ENCODE measurements around the gene EXOC7. TPM values are rescaled to one million over a fixed set of nuclear protein-coding genes. Genes with fewer than 3 reads are reported as not detected.
A peak's percentile ranks its signal among the peaks of the same experiment; 100 is the strongest.

Gene EXOC7
- total and polyA plus RNA-seq, 10 donors, result 26.2 to 128 (median 90.8) TPM

DNA sequence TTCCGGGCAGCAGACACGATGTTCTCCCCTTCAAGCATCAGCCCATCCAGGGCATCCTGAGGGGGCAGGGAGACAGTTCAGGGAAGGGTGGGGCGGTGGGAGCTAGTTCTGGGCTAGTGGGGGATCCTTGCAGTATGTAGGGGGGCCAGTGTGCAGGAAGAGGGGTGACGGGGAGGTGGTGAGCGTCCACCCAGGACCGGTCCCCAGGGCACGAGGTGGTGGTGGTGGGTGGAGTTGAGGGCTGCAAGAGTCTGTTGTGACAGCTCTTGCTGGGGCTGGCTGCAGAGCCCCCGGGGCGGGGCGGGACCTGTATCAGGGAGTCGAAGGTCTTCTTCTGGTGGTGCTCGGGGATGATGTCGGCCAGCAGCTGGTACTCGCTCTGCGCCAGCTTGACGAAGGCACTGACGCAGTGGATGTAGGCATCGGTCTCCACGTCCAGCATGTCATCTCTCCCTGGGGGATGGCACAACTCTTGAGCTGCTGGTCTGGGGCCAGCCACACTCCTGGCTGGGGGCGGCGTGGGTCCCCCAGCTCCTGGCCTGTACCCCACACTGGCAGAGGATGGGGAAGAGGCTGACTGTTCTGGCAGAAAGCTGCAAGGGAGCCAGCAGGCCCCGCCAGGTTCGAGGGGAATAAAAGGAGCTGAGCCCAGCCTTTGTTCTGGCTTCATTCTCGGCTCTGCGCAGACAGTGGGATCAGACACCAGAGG lies 14.6 kb downstream of the EXOC7 start:
- no peaks in the 10 kb centered on the region for H3K9me3 ChIP-seq
- 93 to 96% (median 96%) methylated on average over 24 to 25 of the region's 25 CpGs for WGBS, 5 donors
- no peak overlapping the region for H3K27ac ChIP-seq
- peaks cover 0 to 9% (median 0%) of the 10 kb centered on the region in 6 donors for H3K4me1 ChIP-seq
- no peaks in the 10 kb centered on the region for H3K27me3 ChIP-seq (replicated peaks in 1 of 7)
- TF ChIP-seq, protein P1, sequence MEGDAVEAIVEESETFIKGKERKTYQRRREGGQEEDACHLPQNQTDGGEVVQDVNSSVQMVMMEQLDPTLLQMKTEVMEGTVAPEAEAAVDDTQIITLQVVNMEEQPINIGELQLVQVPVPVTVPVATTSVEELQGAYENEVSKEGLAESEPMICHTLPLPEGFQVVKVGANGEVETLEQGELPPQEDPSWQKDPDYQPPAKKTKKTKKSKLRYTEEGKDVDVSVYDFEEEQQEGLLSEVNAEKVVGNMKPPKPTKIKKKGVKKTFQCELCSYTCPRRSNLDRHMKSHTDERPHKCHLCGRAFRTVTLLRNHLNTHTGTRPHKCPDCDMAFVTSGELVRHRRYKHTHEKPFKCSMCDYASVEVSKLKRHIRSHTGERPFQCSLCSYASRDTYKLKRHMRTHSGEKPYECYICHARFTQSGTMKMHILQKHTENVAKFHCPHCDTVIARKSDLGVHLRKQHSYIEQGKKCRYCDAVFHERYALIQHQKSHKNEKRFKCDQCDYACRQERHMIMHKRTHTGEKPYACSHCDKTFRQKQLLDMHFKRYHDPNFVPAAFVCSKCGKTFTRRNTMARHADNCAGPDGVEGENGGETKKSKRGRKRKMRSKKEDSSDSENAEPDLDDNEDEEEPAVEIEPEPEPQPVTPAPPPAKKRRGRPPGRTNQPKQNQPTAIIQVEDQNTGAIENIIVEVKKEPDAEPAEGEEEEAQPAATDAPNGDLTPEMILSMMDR (IDR thresholded peaks at IDR 0.05 in 8 of 11, conservative IDR thresholded peaks at IDR 0.05 in 3 of 11), result no peak
- TF ChIP-seq POLR2AphosphoS5 (IDR thresholded peaks at IDR 0.05) (no peak), POLR2A (IDR thresholded peaks at IDR 0.05) (no peak)
- peaks cover 3 to 100% (median 95%) of the 10 kb centered on the region in 6 donors for H3K36me3 ChIP-seq
- intact Hi-C loops (cut with DNase I; ENCODE audit: low total_unique reads), result no loop called here
- no peak overlapping the region for H3K4me3 ChIP-seq
- DNase-seq, result peak; percentile 66

DNA sequence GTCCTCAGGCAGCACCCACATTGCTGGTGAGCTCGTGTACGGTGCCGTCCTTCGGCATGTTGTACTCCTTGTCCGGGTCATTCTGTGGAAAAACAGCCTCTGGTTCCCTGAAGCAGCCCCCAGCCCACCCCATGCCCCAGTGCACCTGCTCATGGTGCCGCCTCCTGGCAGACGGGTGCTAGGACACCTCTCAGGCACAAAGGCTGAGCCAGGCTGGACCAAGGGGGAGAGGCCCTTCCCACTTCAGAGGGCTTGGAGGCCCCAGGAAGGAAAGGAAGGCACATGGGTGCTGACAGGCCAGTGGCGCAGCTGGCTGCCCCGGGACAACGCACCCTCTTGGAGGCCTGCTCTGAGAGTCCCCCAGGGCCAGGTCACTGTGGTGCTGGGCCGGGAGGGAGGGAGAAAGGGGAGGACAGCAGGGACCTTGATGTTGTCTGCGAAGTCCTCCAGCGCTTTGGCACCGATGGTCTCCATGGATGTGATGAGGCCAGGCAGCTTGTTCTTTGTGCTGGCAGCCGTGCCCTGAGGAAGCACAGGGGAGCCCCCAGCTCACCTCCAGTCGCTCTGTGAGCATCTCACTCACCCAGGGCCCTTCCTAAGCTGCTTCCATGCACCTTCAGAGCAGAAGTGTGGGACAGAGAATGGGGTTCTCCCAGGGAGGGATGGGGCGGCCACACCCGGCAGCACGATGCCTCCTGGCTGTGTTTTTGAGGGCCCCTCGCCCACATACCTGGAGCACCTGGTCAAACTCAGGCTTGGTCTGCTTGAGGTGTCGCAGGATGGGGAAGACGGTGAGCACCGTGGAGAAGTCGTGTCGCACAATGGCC lies 15.3 kb downstream of the EXOC7 start:
- Histone ChIP-seq H3K4me1 (peaks cover 0 to 9% (median 0%) of the 10 kb centered on the region in 6 donors), H3K27me3 (replicated peaks in 1 of 7) (no peaks in the 10 kb centered on the region), H3K27ac (no peak overlapping the region), H3K4me3 (no peak overlapping the region), H3K36me3 (peaks cover 3 to 100% (median 95%) of the 10 kb centered on the region in 6 donors), H3K9me3 (no peaks in the 10 kb centered on the region)
- TF ChIP-seq POLR2AphosphoS5 (IDR thresholded peaks at IDR 0.05), result no peak
- TF ChIP-seq, protein P1 (IDR thresholded peaks at IDR 0.05 in 8 of 11, conservative IDR thresholded peaks at IDR 0.05 in 3 of 11), result no peak
- TF ChIP-seq POLR2A (IDR thresholded peaks at IDR 0.05), result no peak
- DNase-seq, result no peak
- intact Hi-C loops (cut with DNase I; ENCODE audit: low total_unique reads), result no loop called here
- WGBS, 5 donors, result 88 to 96% (median 89%) methylated on average over 18 to 25 of the region's 25 CpGs

DNA sequence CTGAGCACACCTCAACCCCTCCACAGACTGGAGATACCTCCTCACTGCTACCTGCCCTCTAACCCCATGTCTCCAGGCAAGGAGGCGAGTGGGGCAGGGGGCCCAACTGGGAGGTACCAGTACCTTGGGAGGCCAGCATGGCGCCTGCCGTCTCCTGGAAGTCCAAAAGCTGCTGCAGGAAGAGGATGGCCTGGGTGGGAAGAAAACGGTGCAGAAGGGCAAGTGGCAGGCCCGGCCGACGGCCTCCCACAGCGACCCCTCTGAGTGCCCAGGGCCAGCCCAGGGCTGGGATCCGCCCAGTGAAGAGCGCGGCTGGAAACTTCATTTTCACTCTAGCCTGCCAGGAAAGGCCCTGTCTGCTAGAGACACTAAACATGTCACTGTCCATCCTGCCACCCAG lies 16.1 kb downstream of the EXOC7 start:
- H3K4me3 ChIP-seq, result no peak overlapping the region
- H3K36me3 ChIP-seq, result peaks cover 3 to 100% (median 95%) of the 10 kb centered on the region in 6 donors
- no peak for DNase-seq
- WGBS, 5 donors, result 84 to 96% (median 88%) methylated on average over 8 to 11 of the region's 11 CpGs
- no peaks in the 10 kb centered on the region for H3K9me3 ChIP-seq
- no peaks in the 10 kb centered on the region for H3K27me3 ChIP-seq (replicated peaks in 1 of 7)
- peaks cover 0 to 9% (median 0%) of the 10 kb centered on the region in 6 donors for H3K4me1 ChIP-seq
- intact Hi-C loops (cut with DNase I; ENCODE audit: low total_unique reads), result no loop called here
- TF ChIP-seq POLR2AphosphoS5 (IDR thresholded peaks at IDR 0.05), result no peak
- TF ChIP-seq, protein P1 (IDR thresholded peaks at IDR 0.05 in 8 of 11, conservative IDR thresholded peaks at IDR 0.05 in 3 of 11), result no peak
- no peak for TF ChIP-seq POLR2A (IDR thresholded peaks at IDR 0.05)
- no peak overlapping the region for H3K27ac ChIP-seq

DNA sequence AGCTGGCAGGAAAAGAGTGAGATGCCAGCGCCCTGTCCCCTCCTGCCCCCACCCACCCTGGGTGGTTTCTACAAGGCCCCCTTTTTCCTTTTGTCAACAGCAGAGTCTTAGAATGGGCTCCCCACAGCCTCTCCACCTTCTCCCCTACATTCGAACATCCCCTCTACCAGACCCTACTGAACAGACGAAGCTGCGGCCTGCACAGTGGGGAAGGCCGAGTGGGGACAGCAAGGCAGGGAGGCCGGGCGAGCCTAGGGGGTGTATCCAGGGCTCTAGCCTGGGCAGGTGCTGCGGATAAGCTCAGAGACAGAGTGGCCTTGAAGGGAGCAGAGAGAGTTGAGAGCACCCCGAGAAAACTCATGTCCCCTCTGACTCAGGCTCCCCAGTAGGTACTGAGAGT lies 17.2 kb downstream of the EXOC7 start:
- H3K27me3 ChIP-seq (replicated peaks in 1 of 7), result no peaks in the 10 kb centered on the region
- 95 to 100% (median 97%) methylated on average over 9 of the region's 9 CpGs for WGBS, 5 donors
- no peak for TF ChIP-seq POLR2AphosphoS5 (IDR thresholded peaks at IDR 0.05)
- no peak for TF ChIP-seq POLR2A (IDR thresholded peaks at IDR 0.05)
- TF ChIP-seq, protein P1 (IDR thresholded peaks at IDR 0.05 in 8 of 11, conservative IDR thresholded peaks at IDR 0.05 in 3 of 11), result no peak
- no peaks in the 10 kb centered on the region for H3K9me3 ChIP-seq
- H3K4me1 ChIP-seq, result peaks cover 0 to 2% (median 0%) of the 10 kb centered on the region in 6 donors
- H3K4me3 ChIP-seq, result no peak overlapping the region
- no peak for DNase-seq
- H3K27ac ChIP-seq, result no peak overlapping the region
- intact Hi-C loops (cut with DNase I; ENCODE audit: low total_unique reads), result no loop called here
- H3K36me3 ChIP-seq, result peaks cover 3 to 100% (median 90%) of the 10 kb centered on the region in 6 donors
